ENCODE data around the gene VIM. TPM values are rescaled to one million over a fixed set of nuclear protein-coding genes. Genes with fewer than 3 reads are reported as not detected.

The VIM gene
- total RNA-seq, 1 donor: 10,643 TPM

DNA sequence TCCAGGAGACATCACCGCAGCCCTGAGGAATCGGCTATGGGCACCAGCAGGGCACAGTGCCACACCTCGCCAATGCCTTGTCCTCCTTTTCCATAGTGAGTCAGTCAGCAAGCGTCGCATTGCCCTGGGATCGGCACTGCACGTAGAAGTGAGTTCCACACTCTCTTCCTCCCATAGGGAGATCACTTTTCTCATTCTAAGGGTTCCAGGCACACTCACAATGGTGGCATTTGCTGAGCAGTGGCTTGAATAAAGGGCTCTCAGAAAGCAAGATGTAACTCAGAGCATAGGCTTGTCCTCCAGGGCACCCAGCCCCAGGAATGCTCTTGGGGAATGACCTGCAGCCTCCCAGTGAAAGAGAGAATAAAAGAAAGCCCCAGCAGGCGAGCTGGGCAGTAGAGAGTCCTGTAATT, 1.1 kb upstream of the VIM start:
- Histone ChIP-seq H3K4me2 (ENCODE audit: insufficient read depth, low read length) (peak overlapping the region; percentile 95), H3K4me3 (ENCODE audit: insufficient read depth, low read length) (peak overlapping the region; percentile 95), H3K27ac (ENCODE audit: low read depth, low read length) (peak overlapping the region; percentile 88), H3K4me1 (ENCODE audit: insufficient read depth, low read length) (peaks cover 19% of the 10 kb centered on the region), H2AFZ (ENCODE audit: low read length) (peak overlapping the region; percentile 74), H3K79me2 (ENCODE audit: insufficient read depth, low read length) (peaks cover 37% of the 10 kb centered on the region), H4K20me1 (ENCODE audit: insufficient read depth, low read length) (peaks cover 27% of the 10 kb centered on the region), H3K9me3 (ENCODE audit: low read depth, low read length) (no peaks in the 10 kb centered on the region), H3K27me3 (ENCODE audit: insufficient read depth, low read length) (no peaks in the 10 kb centered on the region), H3K36me3 (ENCODE audit: insufficient read depth, low read length) (peaks cover 20% of the 10 kb centered on the region)
- TF ChIP-seq, protein P1, sequence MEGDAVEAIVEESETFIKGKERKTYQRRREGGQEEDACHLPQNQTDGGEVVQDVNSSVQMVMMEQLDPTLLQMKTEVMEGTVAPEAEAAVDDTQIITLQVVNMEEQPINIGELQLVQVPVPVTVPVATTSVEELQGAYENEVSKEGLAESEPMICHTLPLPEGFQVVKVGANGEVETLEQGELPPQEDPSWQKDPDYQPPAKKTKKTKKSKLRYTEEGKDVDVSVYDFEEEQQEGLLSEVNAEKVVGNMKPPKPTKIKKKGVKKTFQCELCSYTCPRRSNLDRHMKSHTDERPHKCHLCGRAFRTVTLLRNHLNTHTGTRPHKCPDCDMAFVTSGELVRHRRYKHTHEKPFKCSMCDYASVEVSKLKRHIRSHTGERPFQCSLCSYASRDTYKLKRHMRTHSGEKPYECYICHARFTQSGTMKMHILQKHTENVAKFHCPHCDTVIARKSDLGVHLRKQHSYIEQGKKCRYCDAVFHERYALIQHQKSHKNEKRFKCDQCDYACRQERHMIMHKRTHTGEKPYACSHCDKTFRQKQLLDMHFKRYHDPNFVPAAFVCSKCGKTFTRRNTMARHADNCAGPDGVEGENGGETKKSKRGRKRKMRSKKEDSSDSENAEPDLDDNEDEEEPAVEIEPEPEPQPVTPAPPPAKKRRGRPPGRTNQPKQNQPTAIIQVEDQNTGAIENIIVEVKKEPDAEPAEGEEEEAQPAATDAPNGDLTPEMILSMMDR (IDR thresholded peaks at IDR 0.05; ENCODE audit: extremely low read depth, low read depth, low read length): no peak
- no peak for DNase-seq (ENCODE audit: insufficient read length, low spot score, missing footprints)

DNA sequence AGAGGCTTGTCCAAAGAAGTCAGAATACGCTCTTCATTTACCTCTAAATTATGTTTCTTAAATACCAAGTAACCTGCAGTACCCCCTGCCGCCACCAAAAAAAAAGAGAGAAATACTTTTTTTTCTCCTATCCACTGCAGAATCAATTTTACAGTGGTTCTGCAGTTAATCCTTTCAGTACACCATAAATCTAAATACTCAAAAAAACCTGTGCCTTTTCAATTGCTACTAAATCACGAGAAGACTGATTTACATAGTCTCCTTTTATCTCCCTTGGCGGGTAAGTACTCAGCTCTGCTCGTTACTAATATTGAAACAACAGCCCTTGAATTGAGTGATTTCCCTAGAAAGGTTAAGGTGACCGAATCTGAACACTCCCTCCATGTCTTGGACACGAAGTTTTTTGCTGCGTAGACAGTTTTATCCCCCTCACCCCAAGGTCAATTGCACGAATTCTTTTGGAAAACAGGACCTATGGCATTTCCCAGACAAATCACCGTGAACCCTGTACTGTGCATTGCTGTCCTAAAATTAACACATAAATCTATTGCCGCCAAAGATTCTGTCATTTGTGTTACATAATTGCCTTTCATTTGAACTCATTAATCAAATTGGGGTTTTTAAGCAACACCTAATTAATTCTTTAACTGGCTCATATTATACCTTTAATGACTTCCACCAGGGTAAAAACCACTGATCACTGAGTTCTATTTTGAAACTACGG, 512 bp upstream of the VIM start:
- peaks cover 33% of the 10 kb centered on the region for H4K20me1 ChIP-seq (ENCODE audit: insufficient read depth, low read length)
- H3K4me3 ChIP-seq (ENCODE audit: insufficient read depth, low read length): peak overlapping the region; percentile 95
- DNase-seq (ENCODE audit: insufficient read length, low spot score, missing footprints): no peak
- H2AFZ ChIP-seq (ENCODE audit: low read length): peak overlapping the region; percentile 25
- H3K4me1 ChIP-seq (ENCODE audit: insufficient read depth, low read length): peaks cover 25% of the 10 kb centered on the region
- H3K4me2 ChIP-seq (ENCODE audit: insufficient read depth, low read length): peak overlapping the region; percentile 95
- H3K36me3 ChIP-seq (ENCODE audit: insufficient read depth, low read length): peaks cover 26% of the 10 kb centered on the region
- H3K9me3 ChIP-seq (ENCODE audit: low read depth, low read length): no peaks in the 10 kb centered on the region
- H3K79me2 ChIP-seq (ENCODE audit: insufficient read depth, low read length): peaks cover 43% of the 10 kb centered on the region
- H3K27ac ChIP-seq (ENCODE audit: low read depth, low read length): peak overlapping the region; percentile 88
- TF ChIP-seq, protein P1 (IDR thresholded peaks at IDR 0.05; ENCODE audit: extremely low read depth, low read depth, low read length): peak; percentile 48
- H3K27me3 ChIP-seq (ENCODE audit: insufficient read depth, low read length): no peaks in the 10 kb centered on the region

DNA sequence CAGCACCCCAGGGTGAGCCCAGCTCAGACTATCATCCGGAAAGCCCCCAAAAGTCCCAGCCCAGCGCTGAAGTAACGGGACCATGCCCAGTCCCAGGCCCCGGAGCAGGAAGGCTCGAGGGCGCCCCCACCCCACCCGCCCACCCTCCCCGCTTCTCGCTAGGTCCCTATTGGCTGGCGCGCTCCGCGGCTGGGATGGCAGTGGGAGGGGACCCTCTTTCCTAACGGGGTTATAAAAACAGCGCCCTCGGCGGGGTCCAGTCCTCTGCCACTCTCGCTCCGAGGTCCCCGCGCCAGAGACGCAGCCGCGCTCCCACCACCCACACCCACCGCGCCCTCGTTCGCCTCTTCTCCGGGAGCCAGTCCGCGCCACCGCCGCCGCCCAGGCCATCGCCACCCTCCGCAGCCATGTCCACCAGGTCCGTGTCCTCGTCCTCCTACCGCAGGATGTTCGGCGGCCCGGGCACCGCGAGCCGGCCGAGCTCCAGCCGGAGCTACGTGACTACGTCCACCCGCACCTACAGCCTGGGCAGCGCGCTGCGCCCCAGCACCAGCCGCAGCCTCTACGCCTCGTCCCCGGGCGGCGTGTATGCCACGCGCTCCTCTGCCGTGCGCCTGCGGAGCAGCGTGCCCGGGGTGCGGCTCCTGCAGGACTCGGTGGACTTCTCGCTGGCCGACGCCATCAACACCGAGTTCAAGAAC, 1.1 kb downstream of the VIM start:
- Histone ChIP-seq H3K36me3 (ENCODE audit: insufficient read depth, low read length) (peaks cover 42% of the 10 kb centered on the region), H3K27me3 (ENCODE audit: insufficient read depth, low read length) (no peaks in the 10 kb centered on the region), H3K79me2 (ENCODE audit: insufficient read depth, low read length) (peaks cover 56% of the 10 kb centered on the region), H3K9me3 (ENCODE audit: low read depth, low read length) (no peaks in the 10 kb centered on the region), H3K4me2 (ENCODE audit: insufficient read depth, low read length) (peak overlapping the region; percentile 95), H4K20me1 (ENCODE audit: insufficient read depth, low read length) (peaks cover 48% of the 10 kb centered on the region), H3K4me3 (ENCODE audit: insufficient read depth, low read length) (peak overlapping the region; percentile 95), H2AFZ (ENCODE audit: low read length) (no peak overlapping the region), H3K4me1 (ENCODE audit: insufficient read depth, low read length) (peaks cover 41% of the 10 kb centered on the region), H3K27ac (ENCODE audit: low read depth, low read length) (peak overlapping the region; percentile 94)
- DNase-seq (ENCODE audit: insufficient read length, low spot score, missing footprints): peak; percentile 95
- TF ChIP-seq, protein P1 (IDR thresholded peaks at IDR 0.05; ENCODE audit: extremely low read depth, low read depth, low read length): no peak

DNA sequence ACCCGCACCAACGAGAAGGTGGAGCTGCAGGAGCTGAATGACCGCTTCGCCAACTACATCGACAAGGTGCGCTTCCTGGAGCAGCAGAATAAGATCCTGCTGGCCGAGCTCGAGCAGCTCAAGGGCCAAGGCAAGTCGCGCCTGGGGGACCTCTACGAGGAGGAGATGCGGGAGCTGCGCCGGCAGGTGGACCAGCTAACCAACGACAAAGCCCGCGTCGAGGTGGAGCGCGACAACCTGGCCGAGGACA, 1.6 kb downstream of the VIM start:
- TF ChIP-seq, protein P1 (IDR thresholded peaks at IDR 0.05; ENCODE audit: extremely low read depth, low read depth, low read length): no peak
- H3K4me1 ChIP-seq (ENCODE audit: insufficient read depth, low read length): peaks cover 45% of the 10 kb centered on the region
- peak; percentile 36 for DNase-seq (ENCODE audit: insufficient read length, low spot score, missing footprints)
- peaks cover 61% of the 10 kb centered on the region for H3K79me2 ChIP-seq (ENCODE audit: insufficient read depth, low read length)
- no peaks in the 10 kb centered on the region for H3K9me3 ChIP-seq (ENCODE audit: low read depth, low read length)
- peak overlapping the region; percentile 93 for H3K4me2 ChIP-seq (ENCODE audit: insufficient read depth, low read length)
- peak overlapping the region; percentile 95 for H3K4me3 ChIP-seq (ENCODE audit: insufficient read depth, low read length)
- H4K20me1 ChIP-seq (ENCODE audit: insufficient read depth, low read length): peaks cover 53% of the 10 kb centered on the region
- H3K27me3 ChIP-seq (ENCODE audit: insufficient read depth, low read length): no peaks in the 10 kb centered on the region
- no peak overlapping the region for H2AFZ ChIP-seq (ENCODE audit: low read length)
- peaks cover 46% of the 10 kb centered on the region for H3K36me3 ChIP-seq (ENCODE audit: insufficient read depth, low read length)
- peak overlapping the region; percentile 94 for H3K27ac ChIP-seq (ENCODE audit: low read depth, low read length)

Measured in osteoblast (primary cell).